Fibroblast of lung (primary cell): Measurements from ENCODE around the gene HMGN4. TPM values are rescaled to one million over a fixed set of nuclear protein-coding genes. Genes with fewer than 3 reads are reported as not detected.
A peak's percentile ranks its signal among the peaks of the same experiment; 100 is the strongest.

Source experiments
- DNase-seq, 2 donors: peaks; one replicate each; pipeline versions ENCODE4 v3.0.0 to v3.0.0-alpha.2; 2010; ENCODE audit warnings: low read depth in 2 of 2
- H2AFZ ChIP-seq: 2 replicates; pipeline ENCODE4 v1.5.1; 2012; ENCODE audit warnings: low read length, control low read depth, inconsistent platforms
- H3K27ac ChIP-seq: 2 replicates; pipeline ENCODE4 v1.5.1; 2011; ENCODE audit warnings: low read length, control low read depth; ENCODE audit not compliant: insufficient read depth
- H3K27me3 ChIP-seq: 2 replicates; pipeline ENCODE4 v1.5.1; 2011; ENCODE audit warnings: mild to moderate bottlenecking, low read length; ENCODE audit not compliant: control insufficient read depth, insufficient read depth
- H3K36me3 ChIP-seq: 2 replicates; pipeline ENCODE4 v1.5.1; 2011; ENCODE audit warnings: low read length; ENCODE audit not compliant: control insufficient read depth, insufficient read depth
- H3K4me1 ChIP-seq: 2 replicates; pipeline ENCODE4 v1.5.1; 2011; ENCODE audit warnings: low read length; ENCODE audit not compliant: control insufficient read depth, insufficient read depth; ENCODE audit errors: extremely low read depth
- H3K4me2 ChIP-seq: 2 replicates; pipeline ENCODE4 v1.5.1; 2011; ENCODE audit warnings: low read length, control low read depth; ENCODE audit not compliant: insufficient read depth; ENCODE audit errors: extremely low read depth
- H3K4me3 ChIP-seq, 4 experiments: fragments of 200-600 bp in 1 of 4; sonication (generic) in 1 of 4; replicated peaks in 1 of 4; 2 replicates each; pipeline ENCODE4 v1.5.1; 2011 to 2016; ENCODE audit warnings: low read length in 4 of 4, low read depth in 3 of 4, mild to moderate bottlenecking in 3 of 4, control low read depth in 2 of 4, inconsistent platforms in 1 of 4, mixed read lengths in 1 of 4; ENCODE audit not compliant: insufficient read depth in 1 of 4; ENCODE audit errors: control extremely low read depth in 1 of 4
- H3K79me2 ChIP-seq: 2 replicates; pipeline ENCODE4 v1.5.1; 2012; ENCODE audit warnings: mild to moderate bottlenecking, low read length, inconsistent platforms; ENCODE audit not compliant: control insufficient read depth, insufficient read depth
- H3K9ac ChIP-seq: 2 replicates; pipeline ENCODE4 v1.5.1; 2011; ENCODE audit warnings: mild to moderate bottlenecking, low read length, control low read depth; ENCODE audit not compliant: insufficient read depth
- H3K9me3 ChIP-seq: 2 replicates; pipeline ENCODE4 v1.5.1; 2012; ENCODE audit warnings: low read depth, low read length; ENCODE audit not compliant: control insufficient read depth, insufficient read depth
- H4K20me1 ChIP-seq: 2 replicates; pipeline ENCODE4 v1.5.1; 2011; ENCODE audit warnings: low read length; ENCODE audit not compliant: control insufficient read depth, insufficient read depth; ENCODE audit errors: extremely low read depth
- EZH2 ChIP-seq: IDR thresholded peaks from 2 replicates; pipeline ENCODE4 v1.5.1; 2012; ENCODE audit warnings: low read length, control low read depth, mild to moderate bottlenecking; ENCODE audit errors: missing control alignments
- polyA plus RNA-seq, 2 donors: library from polyadenylated mRNA; depleted of rRNA in 1 of 2; stranded (reverse) in 1 of 2; unstranded in 1 of 2; fragments of >200 nt; gene quantifications; 2 replicates each; pipeline ENCODE4 v1.2.1, GENCODE V29; 2011 to 2012; ENCODE audit warnings: missing spikeins in 1 of 2
- total RNA-seq: library from RNA; depleted of rRNA; stranded (reverse); fragments of >200 nt; gene quantifications from 2 replicates; pipeline ENCODE4 v1.2.1, GENCODE V29; 2014
- TF ChIP-seq, protein P1 (sequence below), 2 donors: IDR thresholded peaks in 1 of 2; conservative IDR thresholded peaks in 1 of 2; 1 replicate in 1 of 2; 2 replicates in 1 of 2; pipeline ENCODE4 v1.5.1; 2011 to 2012; ENCODE audit warnings: low read length in 2 of 2, control low read depth in 1 of 2, inconsistent platforms in 1 of 2, low read depth in 1 of 2, mild to moderate bottlenecking in 1 of 2

Gene HMGN4
- total and polyA plus RNA-seq, 2 donors (not counting 1 experiment from before 2014, with no cell fraction given) = 74.9 to 111 TPM

DNA sequence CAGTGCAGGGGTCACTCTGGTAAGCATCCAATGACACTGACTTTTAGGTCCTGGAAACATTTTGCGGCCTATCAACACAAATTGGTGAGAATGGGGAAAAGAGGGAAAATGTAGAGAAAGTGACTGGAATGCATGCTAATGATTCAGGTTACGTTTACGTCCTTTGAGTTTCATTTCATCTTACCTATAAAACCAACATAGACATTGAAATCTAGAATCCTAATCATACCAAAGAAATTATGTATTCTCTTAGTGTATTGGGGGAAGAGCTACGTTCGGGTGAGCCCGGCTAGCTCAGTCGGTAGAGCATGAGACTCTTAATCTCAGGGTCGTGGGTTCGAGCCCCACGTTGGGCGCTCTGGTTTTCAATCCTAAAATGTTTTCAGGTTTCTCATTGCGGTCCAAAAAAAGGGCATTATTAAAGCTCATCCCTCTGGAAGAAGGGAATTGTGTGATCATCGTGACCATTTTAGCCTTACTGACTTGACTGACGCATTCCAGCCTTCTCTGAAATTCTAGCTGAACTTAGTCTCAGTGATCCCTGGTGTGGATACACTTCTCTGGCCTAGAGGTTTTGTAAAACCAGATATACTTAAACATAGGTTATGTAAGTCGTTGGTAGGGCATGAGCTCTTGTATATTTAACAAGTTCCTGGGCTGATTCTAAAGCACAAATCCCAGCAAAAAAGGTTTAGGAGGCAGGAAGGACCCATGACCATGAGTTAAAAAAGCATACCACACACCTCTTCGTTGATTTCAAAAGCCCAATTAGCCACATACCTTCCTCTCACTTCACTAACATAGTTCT is 18.3 kb downstream of the HMGN4 start:
- H2AFZ ChIP-seq = no peak overlapping the region
- no peaks in the 10 kb centered on the region for H4K20me1 ChIP-seq
- TF ChIP-seq, protein P1, sequence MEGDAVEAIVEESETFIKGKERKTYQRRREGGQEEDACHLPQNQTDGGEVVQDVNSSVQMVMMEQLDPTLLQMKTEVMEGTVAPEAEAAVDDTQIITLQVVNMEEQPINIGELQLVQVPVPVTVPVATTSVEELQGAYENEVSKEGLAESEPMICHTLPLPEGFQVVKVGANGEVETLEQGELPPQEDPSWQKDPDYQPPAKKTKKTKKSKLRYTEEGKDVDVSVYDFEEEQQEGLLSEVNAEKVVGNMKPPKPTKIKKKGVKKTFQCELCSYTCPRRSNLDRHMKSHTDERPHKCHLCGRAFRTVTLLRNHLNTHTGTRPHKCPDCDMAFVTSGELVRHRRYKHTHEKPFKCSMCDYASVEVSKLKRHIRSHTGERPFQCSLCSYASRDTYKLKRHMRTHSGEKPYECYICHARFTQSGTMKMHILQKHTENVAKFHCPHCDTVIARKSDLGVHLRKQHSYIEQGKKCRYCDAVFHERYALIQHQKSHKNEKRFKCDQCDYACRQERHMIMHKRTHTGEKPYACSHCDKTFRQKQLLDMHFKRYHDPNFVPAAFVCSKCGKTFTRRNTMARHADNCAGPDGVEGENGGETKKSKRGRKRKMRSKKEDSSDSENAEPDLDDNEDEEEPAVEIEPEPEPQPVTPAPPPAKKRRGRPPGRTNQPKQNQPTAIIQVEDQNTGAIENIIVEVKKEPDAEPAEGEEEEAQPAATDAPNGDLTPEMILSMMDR (conservative IDR thresholded peaks at IDR 0.05 in 1 of 2, IDR thresholded peaks at IDR 0.05 in 1 of 2; ENCODE audit: low read depth in 1 of 2, low read length in 2 of 2) = no peak
- no peak for TF ChIP-seq EZH2
- H3K27ac ChIP-seq = no peak overlapping the region
- no peaks in the 10 kb centered on the region for H3K27me3 ChIP-seq
- H3K9ac ChIP-seq = no peak overlapping the region
- peak; percentile 93 to 94 for DNase-seq
- H3K9me3 ChIP-seq = no peaks in the 10 kb centered on the region
- H3K36me3 ChIP-seq = no peaks in the 10 kb centered on the region
- H3K4me1 ChIP-seq = no peaks in the 10 kb centered on the region
- H3K79me2 ChIP-seq = no peaks in the 10 kb centered on the region
- H3K4me3 ChIP-seq = peak overlapping the region in 2 of 4 experiments; percentile 53 to 82
- peak overlapping the region; percentile 62 for H3K4me2 ChIP-seq

DNA sequence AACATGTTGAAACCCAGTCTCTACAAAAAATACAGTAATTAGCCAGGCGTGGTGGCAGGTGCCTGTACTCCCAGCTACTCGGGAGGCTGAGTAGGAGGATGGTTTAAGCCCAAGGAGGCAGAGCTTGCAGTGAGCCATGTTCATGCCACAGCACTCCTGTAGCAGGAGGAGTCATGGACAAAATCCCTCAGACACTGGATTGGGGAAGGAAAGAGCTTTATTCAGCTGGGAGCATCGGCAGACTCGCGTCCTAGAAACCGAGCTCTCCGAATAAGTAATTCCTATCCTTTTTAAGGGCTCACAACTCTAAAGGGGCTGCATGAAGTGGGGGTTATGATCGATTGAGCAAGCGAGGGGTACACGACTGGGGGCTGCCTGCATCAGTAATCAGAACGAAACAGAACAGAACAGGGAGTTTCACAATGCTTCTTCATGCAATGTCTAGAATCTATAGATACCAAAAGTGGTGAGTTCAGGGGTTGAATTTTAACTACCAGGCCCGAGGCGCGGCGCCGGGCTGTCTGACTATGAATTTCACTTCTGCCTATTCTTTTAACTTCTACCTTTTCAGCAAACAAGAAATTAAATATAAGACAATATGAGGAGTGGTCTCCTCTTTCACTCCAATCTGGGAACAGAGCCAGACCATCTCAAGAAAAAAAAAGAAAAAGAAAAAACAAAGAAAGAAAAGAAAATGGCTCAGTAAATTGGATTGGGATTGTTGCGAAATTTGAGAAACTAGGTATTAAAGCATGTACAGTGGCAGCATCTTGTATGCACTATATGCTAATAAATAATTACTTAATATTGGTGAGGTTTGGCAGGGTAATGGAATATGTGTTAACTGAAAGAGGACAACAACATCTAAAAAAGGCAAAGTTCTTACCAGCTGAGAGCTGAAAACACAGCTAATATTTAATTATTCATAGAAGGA is 23.6 kb downstream of the HMGN4 start:
- H3K79me2 ChIP-seq = no peaks in the 10 kb centered on the region
- no peak overlapping the region for H3K4me3 ChIP-seq
- H3K4me2 ChIP-seq = no peak overlapping the region
- H3K36me3 ChIP-seq = no peaks in the 10 kb centered on the region
- DNase-seq = no peak
- no peaks in the 10 kb centered on the region for H3K27me3 ChIP-seq
- no peak overlapping the region for H3K27ac ChIP-seq
- H3K4me1 ChIP-seq = no peaks in the 10 kb centered on the region
- TF ChIP-seq, protein P1 (conservative IDR thresholded peaks at IDR 0.05 in 1 of 2, IDR thresholded peaks at IDR 0.05 in 1 of 2; ENCODE audit: low read depth in 1 of 2, low read length in 2 of 2) = no peak
- no peak for TF ChIP-seq EZH2
- no peak overlapping the region for H2AFZ ChIP-seq
- no peak overlapping the region for H3K9ac ChIP-seq
- H3K9me3 ChIP-seq = no peaks in the 10 kb centered on the region
- no peaks in the 10 kb centered on the region for H4K20me1 ChIP-seq

DNA sequence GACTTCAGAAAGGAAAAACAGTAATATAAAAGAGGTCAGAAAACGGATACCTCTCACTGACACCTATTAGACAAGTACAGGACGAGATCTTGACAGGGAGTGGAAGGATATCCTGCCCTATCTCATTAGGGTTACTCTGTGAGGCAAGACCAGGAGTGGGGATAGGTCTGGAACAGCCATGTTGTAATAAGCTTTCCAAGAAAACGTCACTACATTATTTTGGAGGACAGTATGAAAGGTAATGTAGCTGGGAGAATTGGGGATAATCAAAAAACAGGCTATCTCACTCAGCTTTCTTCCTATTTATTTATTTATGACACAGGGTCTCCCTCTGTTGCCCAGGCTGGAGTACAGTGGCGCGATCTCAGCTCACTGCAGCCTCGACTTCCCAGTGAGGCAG is 25.3 kb downstream of the HMGN4 start:
- Histone ChIP-seq H3K79me2 (no peaks in the 10 kb centered on the region), H3K36me3 (no peaks in the 10 kb centered on the region), H3K27me3 (no peaks in the 10 kb centered on the region), H3K27ac (no peak overlapping the region), H3K4me1 (no peaks in the 10 kb centered on the region), H3K9ac (no peak overlapping the region), H4K20me1 (no peaks in the 10 kb centered on the region), H3K4me2 (no peak overlapping the region), H2AFZ (no peak overlapping the region), H3K9me3 (no peaks in the 10 kb centered on the region), H3K4me3 (no peak overlapping the region)
- no peak for DNase-seq
- no peak for TF ChIP-seq EZH2
